ENCODE data around the gene TBC1D2B.

The TBC1D2B gene

GRCh38 chr15:78037328-78037727 is 40.2 kb downstream of the TBC1D2B start:
- no peak for TF ChIP-seq CTCF (IDR thresholded peaks at IDR 0.05; ENCODE audit: low read depth, low read length)
- DNase-seq (ENCODE audit: low read depth in 2 of 2), result no peak
- no peak overlapping the region for H3K4me3 ChIP-seq (replicated peaks in 1 of 2; ENCODE audit: low read depth in 2 of 2, low read length in 2 of 2)

DNA sequence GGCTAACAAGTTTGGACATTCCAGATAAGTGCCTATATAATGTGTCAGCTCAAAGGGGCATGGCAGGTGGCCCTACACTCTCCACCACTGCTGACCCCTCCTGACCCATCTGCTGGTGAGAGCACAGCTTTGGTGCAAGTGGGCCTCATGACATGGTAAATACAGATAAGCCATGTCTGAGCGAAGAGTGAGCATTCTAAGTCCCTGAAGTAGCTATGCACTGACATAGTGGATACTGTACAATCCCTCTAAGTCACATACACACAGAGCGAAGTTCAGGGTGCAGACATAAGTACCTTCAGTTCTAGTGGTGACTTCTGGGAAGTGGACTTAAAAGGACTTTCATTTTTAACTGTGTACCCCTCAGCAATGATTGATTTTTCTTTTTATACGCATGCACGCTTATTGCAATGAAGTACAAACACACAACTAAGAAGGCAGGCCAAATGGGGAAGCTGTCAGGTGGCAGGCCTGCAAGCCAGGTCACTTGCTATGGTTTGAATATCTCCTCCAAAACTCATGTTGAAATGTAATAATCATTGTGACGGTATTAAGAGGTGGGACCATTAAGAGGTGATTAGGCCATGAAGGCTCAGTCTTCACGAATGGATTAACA is 41.5 kb downstream of the TBC1D2B start:
- no peak for DNase-seq (ENCODE audit: low read depth in 2 of 2)
- H3K4me3 ChIP-seq (replicated peaks in 1 of 2; ENCODE audit: low read depth in 2 of 2, low read length in 2 of 2), result no peak overlapping the region
- TF ChIP-seq CTCF (IDR thresholded peaks at IDR 0.05; ENCODE audit: low read depth, low read length), result no peak

GRCh38 chr15:78035321-78035751 is 42.2 kb downstream of the TBC1D2B start:
- peak; percentile 41 to 47 for DNase-seq (ENCODE audit: low read depth in 2 of 2)
- H3K4me3 ChIP-seq (replicated peaks in 1 of 2; ENCODE audit: low read depth in 2 of 2, low read length in 2 of 2), result no peak overlapping the region
- no peak for TF ChIP-seq CTCF (IDR thresholded peaks at IDR 0.05; ENCODE audit: low read depth, low read length)

- peak in 1 of 2 donors; percentile 22 for DNase-seq (ENCODE audit: low read depth in 2 of 2)
- H3K4me3 ChIP-seq (replicated peaks in 1 of 2; ENCODE audit: low read depth in 2 of 2, low read length in 2 of 2), result no peak overlapping the region
- no peak for TF ChIP-seq CTCF (IDR thresholded peaks at IDR 0.05; ENCODE audit: low read depth, low read length)
Observed at GRCh38 chr15:78034495-78035191, 42.9 kb downstream of the TBC1D2B start.

DNA sequence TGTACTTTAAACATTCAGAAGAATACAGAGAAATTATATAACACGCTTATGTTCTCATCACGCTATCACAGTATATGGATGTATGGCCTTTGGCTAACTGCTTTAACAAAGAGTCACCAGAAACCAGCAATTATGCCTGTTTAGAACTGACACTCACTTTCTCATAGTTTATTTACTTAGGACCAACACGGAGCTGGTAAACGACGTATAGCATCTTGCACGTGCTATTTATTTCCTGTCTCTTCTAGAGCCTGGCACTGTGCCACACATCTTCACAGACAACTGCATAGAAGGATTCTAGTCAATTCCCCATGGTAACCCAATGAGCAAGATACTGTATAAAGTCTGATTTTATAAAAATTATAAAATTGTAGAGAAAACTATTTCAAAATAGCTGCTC is 43.6 kb downstream of the TBC1D2B start:
- peak; percentile 30 to 38 for DNase-seq (ENCODE audit: low read depth in 2 of 2)
- TF ChIP-seq CTCF (IDR thresholded peaks at IDR 0.05; ENCODE audit: low read depth, low read length), result no peak

DNA sequence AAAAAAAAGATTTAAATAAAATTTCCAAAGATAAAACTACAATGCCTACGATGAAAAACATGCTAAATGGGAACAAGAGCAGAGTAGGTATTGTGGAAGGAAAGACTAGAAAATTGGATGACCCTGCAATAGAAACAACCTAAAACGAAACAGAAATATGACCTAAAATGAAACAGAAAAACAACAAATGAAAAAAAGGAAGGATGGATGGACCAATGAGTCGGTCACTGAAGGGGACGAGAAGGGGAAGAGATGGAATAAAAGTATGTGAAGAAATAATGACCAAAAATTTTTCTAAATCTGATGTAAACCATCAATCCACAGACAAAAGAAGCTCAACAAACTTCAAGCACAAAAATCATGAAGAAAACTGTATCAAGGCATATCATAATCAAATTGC is 44.8 kb downstream of the TBC1D2B start:
- no peak for TF ChIP-seq CTCF (IDR thresholded peaks at IDR 0.05; ENCODE audit: low read depth, low read length)
- DNase-seq (ENCODE audit: low read depth in 2 of 2), result no peak
- no peak overlapping the region for H3K4me3 ChIP-seq (replicated peaks in 1 of 2; ENCODE audit: low read depth in 2 of 2, low read length in 2 of 2)

More for the DNA sequence above, 43.6 kb downstream of the TBC1D2B start:
- H3K4me3 ChIP-seq (replicated peaks in 1 of 2; ENCODE audit: low read depth in 2 of 2, low read length in 2 of 2), result no peak overlapping the region

All from cardiac fibroblast (primary cell).